Measurements from ENCODE around the gene UHRF1. TPM values are rescaled to one million over a fixed set of nuclear protein-coding genes. Genes with fewer than 3 reads are reported as not detected.

Gene UHRF1
- total and polyA plus RNA-seq, 2 of the 13 experiments (the other 11 are each of a cell fraction or from before 2014, with no cell fraction given), result 6.8 to 78.4 TPM

GRCh38 chr19:4976401-4977298 is 67.3 kb downstream of the UHRF1 start (continued):
- 0 out of 2 replicates have a peak, but pooled peaks have one; percentile 37 for TF ChIP-seq HOXA3 (CRISPR knock-in tag; IDR thresholded peaks at IDR 0.05)
- no peak for TF ChIP-seq TFDP1 (CRISPR knock-in tag; IDR thresholded peaks at IDR 0.05; ENCODE audit: borderline replicate concordance)
- TF ChIP-seq TFAP4 (IDR thresholded peaks at IDR 0.05; ENCODE audit: borderline replicate concordance, low read depth), result no peak
- TF ChIP-seq SOX13 (IDR thresholded peaks at IDR 0.05), result no peak
- TF ChIP-seq SOX13 (CRISPR knock-in tag; conservative IDR thresholded peaks at IDR 0.05 in 1 of 2, IDR thresholded peaks at IDR 0.05 in 1 of 2), result peak in 1 of 2 experiments; percentile 72; a peak in 2 of 4 replicates
- peak; percentile 61; the same call in 1 of the 2 replicates for TF ChIP-seq ETV5 (CRISPR knock-in tag; IDR thresholded peaks at IDR 0.05; ENCODE audit: borderline replicate concordance)
- peak; percentile 29; the same call in 1 of the 2 replicates for TF ChIP-seq PATZ1 (CRISPR knock-in tag; IDR thresholded peaks at IDR 0.05)
- no peak for TF ChIP-seq NFE2 (CRISPR knock-in tag; IDR thresholded peaks at IDR 0.05)
- TF ChIP-seq SMARCE1 (IDR thresholded peaks at IDR 0.05; ENCODE audit: borderline replicate concordance), result no peak
- TF ChIP-seq NFE2L2 (IDR thresholded peaks at IDR 0.05; ENCODE audit: low read length), result no peak
- TF ChIP-seq ARID4A (CRISPR knock-in tag; IDR thresholded peaks at IDR 0.05; ENCODE audit: borderline replicate concordance), result peak; percentile 24; the same call in 1 of the 2 replicates
- no peak for TF ChIP-seq U2AF2 (IDR thresholded peaks at IDR 0.05; ENCODE audit: low read depth, low read length)
- TF ChIP-seq LRRFIP1 (CRISPR knock-in tag; conservative IDR thresholded peaks at IDR 0.05), result no peak
- 0 out of 2 replicates have a peak, but pooled peaks have one; percentile 31 for TF ChIP-seq ZNF12 (CRISPR knock-in tag; IDR thresholded peaks at IDR 0.05)
- no peak; the same call in 1 of the 2 replicates for TF ChIP-seq YEATS2 (CRISPR knock-in tag; IDR thresholded peaks at IDR 0.05; ENCODE audit: borderline replicate concordance)
- no peak for TF ChIP-seq SKI (IDR thresholded peaks at IDR 0.05; ENCODE audit: partially characterized antibody)
- TF ChIP-seq RARA (CRISPR knock-in tag; IDR thresholded peaks at IDR 0.05), result 0 out of 2 replicates have a peak, but pooled peaks have one; percentile 37
- 0 out of 2 replicates have a peak, but pooled peaks have one; percentile 34 for TF ChIP-seq ZNF205 (CRISPR knock-in tag; IDR thresholded peaks at IDR 0.05)
